ENCODE data around the gene LMTK3. TPM values are rescaled to one million over a fixed set of nuclear protein-coding genes. Genes with fewer than 3 reads are reported as not detected.

LMTK3 gene
- polyA plus RNA-seq, 1 of the 3 experiments (the other 2 are of a cell fraction), result 3.2 TPM

DNA sequence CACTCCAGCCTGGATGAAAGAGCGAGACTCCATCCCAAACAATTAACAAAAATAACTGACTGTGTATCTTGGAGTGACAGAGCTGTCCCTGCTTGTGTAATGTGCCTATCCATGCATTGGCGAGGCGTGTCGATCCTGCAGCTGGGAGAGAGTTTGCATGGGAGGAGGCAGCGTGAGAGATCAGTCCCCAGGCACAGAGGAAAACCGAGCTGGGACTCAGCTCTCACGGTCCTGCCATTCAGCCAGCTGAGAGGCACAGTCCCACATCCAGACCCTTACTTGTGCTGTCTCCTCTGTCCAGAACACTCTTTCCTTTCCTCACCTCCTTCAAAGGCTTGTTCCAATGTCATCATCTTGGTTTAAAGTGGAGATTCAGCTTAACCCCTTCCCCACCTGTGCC is 28.5 kb upstream of the LMTK3 start:
- no peaks in the 10 kb centered on the region for H3K79me2 ChIP-seq (ENCODE audit: insufficient read depth)
- H3K9me3 ChIP-seq, result no peaks in the 10 kb centered on the region
- H2AFZ ChIP-seq (ENCODE audit: low read depth), result no peak overlapping the region
- WGBS (ENCODE audit: low lambda C conversion rate), result 100% methylated on average over 1 of the region's 7 CpGs
- DNase-seq, result no peak
- no peaks in the 10 kb centered on the region for H3K9me2 ChIP-seq
- no peak overlapping the region for H3K4me3 ChIP-seq (ENCODE audit: low read depth in 2 of 2, low read length in 1 of 2)
- no peak overlapping the region for H3K27ac ChIP-seq (ENCODE audit: low read depth in 2 of 2, low read length in 1 of 2)
- H3F3A ChIP-seq (replicated peaks; ENCODE audit: insufficient read depth), result no peaks in the 10 kb centered on the region
- H4K20me1 ChIP-seq (ENCODE audit: insufficient read depth), result no peaks in the 10 kb centered on the region
- CTCF ChIA-PET, result interaction anchor here (0.7 to 2.2 kb wide), 7 partner anchors 16 to 249 kb away, joined by 3 to 9 read pairs (median 4); no protein-coding TSS in a partner anchor
- no peaks in the 10 kb centered on the region for H3K36me3 ChIP-seq (replicated peaks in 1 of 2; ENCODE audit: control insufficient read depth in 1 of 2, insufficient read depth in 2 of 2, low read length in 1 of 2)
- no peaks in the 10 kb centered on the region for H3K27me3 ChIP-seq (ENCODE audit: insufficient read depth)
- no peak overlapping the region for H3K9ac ChIP-seq
- H3K4me1 ChIP-seq (ENCODE audit: control insufficient read depth in 1 of 2, insufficient read depth in 2 of 2, low read depth in 1 of 2, low read length in 1 of 2), result peaks cover 0 to 2% of the 10 kb centered on the region in 2 experiments; a peak in 1 of 4 replicates
- TF ChIP-seq FOSL2 (IDR thresholded peaks at IDR 0.05; ENCODE audit: borderline replicate concordance, low read depth) (no peak), JUND (IDR thresholded peaks at IDR 0.05) (no peak), POLR2AphosphoS5 (IDR thresholded peaks at IDR 0.05; ENCODE audit: low read depth, low read length) (no peak), YY1 (IDR thresholded peaks at IDR 0.05; ENCODE audit: low read depth) (no peak), SMC3 (IDR thresholded peaks at IDR 0.05; ENCODE audit: low read depth, low read length) (no peak), GABPA (IDR thresholded peaks at IDR 0.05; ENCODE audit: low read depth) (no peak), FOXJ3 (CRISPR knock-in tag; IDR thresholded peaks at IDR 0.05) (no peak), IRF3 (IDR thresholded peaks at IDR 0.05; ENCODE audit: low read depth, low read length) (no peak), MEF2A (IDR thresholded peaks at IDR 0.05; ENCODE audit: borderline replicate concordance, low read depth) (no peak), EZH2phosphoT487 (IDR thresholded peaks at IDR 0.05; ENCODE audit: borderline replicate concordance, low read depth) (no peak), NFIC (IDR thresholded peaks at IDR 0.05; ENCODE audit: borderline replicate concordance) (no peak), RCOR1 (IDR thresholded peaks at IDR 0.05; ENCODE audit: low read length) (no peak), FOXM1 (IDR thresholded peaks at IDR 0.05; ENCODE audit: low read depth) (no peak), TAF1 (IDR thresholded peaks at IDR 0.05; ENCODE audit: borderline replicate concordance, low read depth, low read length) (no peak), EP300 (IDR thresholded peaks at IDR 0.05; ENCODE audit: borderline replicate concordance in 1 of 2, low read depth in 1 of 2, low read length in 1 of 2) (no peak), ELF1 (IDR thresholded peaks at IDR 0.05) (no peak), USF1 (IDR thresholded peaks at IDR 0.05; ENCODE audit: borderline replicate concordance, low read depth) (no peak), TEAD4 (IDR thresholded peaks at IDR 0.05; ENCODE audit: borderline replicate concordance, insufficient read depth) (no peak)
- TF ChIP-seq, protein P1, sequence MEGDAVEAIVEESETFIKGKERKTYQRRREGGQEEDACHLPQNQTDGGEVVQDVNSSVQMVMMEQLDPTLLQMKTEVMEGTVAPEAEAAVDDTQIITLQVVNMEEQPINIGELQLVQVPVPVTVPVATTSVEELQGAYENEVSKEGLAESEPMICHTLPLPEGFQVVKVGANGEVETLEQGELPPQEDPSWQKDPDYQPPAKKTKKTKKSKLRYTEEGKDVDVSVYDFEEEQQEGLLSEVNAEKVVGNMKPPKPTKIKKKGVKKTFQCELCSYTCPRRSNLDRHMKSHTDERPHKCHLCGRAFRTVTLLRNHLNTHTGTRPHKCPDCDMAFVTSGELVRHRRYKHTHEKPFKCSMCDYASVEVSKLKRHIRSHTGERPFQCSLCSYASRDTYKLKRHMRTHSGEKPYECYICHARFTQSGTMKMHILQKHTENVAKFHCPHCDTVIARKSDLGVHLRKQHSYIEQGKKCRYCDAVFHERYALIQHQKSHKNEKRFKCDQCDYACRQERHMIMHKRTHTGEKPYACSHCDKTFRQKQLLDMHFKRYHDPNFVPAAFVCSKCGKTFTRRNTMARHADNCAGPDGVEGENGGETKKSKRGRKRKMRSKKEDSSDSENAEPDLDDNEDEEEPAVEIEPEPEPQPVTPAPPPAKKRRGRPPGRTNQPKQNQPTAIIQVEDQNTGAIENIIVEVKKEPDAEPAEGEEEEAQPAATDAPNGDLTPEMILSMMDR (IDR thresholded peaks at IDR 0.05), result no peak
- TF ChIP-seq, protein P2, sequence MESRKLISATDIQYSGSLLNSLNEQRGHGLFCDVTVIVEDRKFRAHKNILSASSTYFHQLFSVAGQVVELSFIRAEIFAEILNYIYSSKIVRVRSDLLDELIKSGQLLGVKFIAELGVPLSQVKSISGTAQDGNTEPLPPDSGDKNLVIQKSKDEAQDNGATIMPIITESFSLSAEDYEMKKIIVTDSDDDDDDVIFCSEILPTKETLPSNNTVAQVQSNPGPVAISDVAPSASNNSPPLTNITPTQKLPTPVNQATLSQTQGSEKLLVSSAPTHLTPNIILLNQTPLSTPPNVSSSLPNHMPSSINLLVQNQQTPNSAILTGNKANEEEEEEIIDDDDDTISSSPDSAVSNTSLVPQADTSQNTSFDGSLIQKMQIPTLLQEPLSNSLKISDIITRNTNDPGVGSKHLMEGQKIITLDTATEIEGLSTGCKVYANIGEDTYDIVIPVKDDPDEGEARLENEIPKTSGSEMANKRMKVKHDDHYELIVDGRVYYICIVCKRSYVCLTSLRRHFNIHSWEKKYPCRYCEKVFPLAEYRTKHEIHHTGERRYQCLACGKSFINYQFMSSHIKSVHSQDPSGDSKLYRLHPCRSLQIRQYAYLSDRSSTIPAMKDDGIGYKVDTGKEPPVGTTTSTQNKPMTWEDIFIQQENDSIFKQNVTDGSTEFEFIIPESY (IDR thresholded peaks at IDR 0.05; ENCODE audit: borderline replicate concordance, low read depth), result no peak
- POLR2A ChIA-PET, result interaction anchor here (0.6 kb wide), 2 partner anchors 10 to 79 kb away, joined by 3 read pairs; partner anchors contain the start of gene SPHK2
- H3K4me2 ChIP-seq, result no peak overlapping the region

Data from SK-N-SH (cell line).